ENCODE data around the gene ERICH6. TPM values are rescaled to one million over a fixed set of nuclear protein-coding genes. Genes with fewer than 3 reads are reported as not detected.

Gene ERICH6
- total RNA-seq, 4 donors from 2014 or later: not detected

- TF ChIP-seq, protein P1, sequence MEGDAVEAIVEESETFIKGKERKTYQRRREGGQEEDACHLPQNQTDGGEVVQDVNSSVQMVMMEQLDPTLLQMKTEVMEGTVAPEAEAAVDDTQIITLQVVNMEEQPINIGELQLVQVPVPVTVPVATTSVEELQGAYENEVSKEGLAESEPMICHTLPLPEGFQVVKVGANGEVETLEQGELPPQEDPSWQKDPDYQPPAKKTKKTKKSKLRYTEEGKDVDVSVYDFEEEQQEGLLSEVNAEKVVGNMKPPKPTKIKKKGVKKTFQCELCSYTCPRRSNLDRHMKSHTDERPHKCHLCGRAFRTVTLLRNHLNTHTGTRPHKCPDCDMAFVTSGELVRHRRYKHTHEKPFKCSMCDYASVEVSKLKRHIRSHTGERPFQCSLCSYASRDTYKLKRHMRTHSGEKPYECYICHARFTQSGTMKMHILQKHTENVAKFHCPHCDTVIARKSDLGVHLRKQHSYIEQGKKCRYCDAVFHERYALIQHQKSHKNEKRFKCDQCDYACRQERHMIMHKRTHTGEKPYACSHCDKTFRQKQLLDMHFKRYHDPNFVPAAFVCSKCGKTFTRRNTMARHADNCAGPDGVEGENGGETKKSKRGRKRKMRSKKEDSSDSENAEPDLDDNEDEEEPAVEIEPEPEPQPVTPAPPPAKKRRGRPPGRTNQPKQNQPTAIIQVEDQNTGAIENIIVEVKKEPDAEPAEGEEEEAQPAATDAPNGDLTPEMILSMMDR (IDR thresholded peaks at IDR 0.05; ENCODE audit: low read depth): no peak
Observed at GRCh38 chr3:150739877-150740645, 36.3 kb upstream of the ERICH6 start.

DNA sequence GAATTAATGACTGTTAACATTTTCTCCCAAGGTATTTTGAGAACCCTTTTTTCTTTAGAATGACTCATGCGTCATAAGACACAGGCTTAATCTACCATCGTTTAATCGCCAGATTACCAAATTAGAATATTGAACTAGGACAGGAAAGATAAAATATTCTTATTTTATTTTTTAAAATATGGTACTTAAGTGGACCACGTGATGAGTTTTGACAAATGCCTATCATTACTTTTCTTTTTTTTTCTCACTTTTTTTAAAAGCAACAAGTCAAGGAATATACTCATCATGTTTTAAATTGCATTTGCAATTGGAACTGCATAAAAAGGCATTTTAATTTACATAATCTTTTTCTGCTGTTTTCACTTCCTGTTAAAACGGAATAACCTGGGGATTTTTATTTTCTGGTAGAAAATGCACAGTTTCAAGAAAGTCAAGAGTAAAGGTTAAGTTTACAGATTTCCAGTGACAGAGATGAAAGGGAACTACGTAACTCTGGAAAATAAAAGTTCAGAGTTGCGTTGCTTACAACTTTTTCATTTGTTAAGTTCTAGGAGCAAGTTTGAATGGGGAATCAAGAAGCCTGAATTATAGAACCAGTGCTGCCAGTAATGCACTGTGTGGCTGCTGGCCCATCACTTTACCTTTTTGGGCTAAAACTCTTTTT lies 35.6 kb upstream of the ERICH6 start:
- TF ChIP-seq, protein P1 (IDR thresholded peaks at IDR 0.05; ENCODE audit: low read depth): no peak

DNA sequence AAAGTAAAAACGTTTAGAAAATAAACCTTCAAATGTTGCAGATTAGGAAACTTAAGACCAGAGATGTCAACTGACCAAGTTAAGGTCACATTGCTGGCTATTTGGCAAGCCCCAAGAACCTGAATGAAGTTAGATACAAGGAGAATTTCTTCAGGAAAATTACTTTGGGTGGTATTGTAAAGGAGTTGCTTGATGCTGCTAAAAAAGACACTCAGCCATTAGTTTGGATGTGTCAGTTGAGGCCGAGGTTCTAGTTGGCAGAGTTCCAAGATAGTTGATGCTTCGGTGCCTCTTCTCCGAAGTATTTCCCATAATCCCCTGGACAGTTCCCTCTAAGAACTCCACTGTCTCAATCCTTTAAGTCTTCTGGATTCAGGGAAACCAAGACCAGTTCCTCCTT lies 35.0 kb upstream of the ERICH6 start:
- TF ChIP-seq, protein P1 (IDR thresholded peaks at IDR 0.05; ENCODE audit: low read depth): no peak

DNA sequence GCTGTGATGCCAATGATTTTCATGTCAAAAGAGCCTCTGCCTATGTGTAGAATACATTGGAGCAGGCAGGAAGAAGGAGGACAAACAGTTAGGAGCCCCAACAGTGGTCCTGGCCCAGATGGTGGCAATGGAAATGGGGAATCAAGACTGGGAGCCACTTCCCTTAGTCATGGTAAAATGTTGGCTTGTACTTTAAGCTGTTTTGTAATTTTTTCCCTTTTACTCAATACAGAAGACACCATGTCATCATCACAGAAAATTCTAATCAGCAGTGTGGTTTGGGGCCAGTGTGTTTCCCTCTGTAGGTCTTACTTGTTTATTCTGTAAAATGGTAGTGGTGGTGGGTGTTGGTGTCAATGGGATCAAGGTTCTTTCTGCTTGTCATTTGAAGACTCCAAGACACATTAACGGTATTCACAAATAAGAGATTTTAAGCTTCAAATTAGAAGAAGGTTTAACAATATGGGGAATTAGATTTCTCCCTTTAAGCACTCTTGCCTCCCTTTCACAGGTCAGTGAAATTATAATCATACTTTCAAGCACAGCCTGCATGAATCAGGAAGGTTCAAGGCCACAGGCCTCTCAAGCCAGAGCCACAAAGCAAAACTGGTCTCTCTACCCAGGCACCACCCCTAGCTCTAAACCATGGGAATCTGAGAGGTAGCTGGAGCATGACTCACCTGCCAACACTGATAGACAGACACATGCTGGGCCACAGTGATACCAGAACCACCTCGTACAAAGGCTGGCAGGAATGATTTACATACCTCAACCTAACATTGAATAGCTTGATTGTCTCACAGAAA lies 34.4 kb upstream of the ERICH6 start:
- TF ChIP-seq, protein P1 (IDR thresholded peaks at IDR 0.05; ENCODE audit: low read depth): no peak

GRCh38 chr3:150736903-150737832 lies 33.4 kb upstream of the ERICH6 start:
- TF ChIP-seq, protein P1 (IDR thresholded peaks at IDR 0.05; ENCODE audit: low read depth): no peak

GRCh38 chr3:150736316-150736719 lies 32.6 kb upstream of the ERICH6 start:
- TF ChIP-seq, protein P1 (IDR thresholded peaks at IDR 0.05; ENCODE audit: low read depth): no peak

Measured in subcutaneous adipose tissue (tissue), 4 donors.